Measurements from ENCODE around the gene KIAA1671. TPM values are rescaled to one million over a fixed set of nuclear protein-coding genes. Genes with fewer than 3 reads are reported as not detected.
"Not testable (repeated sequence)": the region's sequence is repeated elsewhere in the genome, so short reads cannot be mapped to it uniquely, and the experiment has no call there.

The KIAA1671 gene
- total RNA-seq, 4 donors from 2014 or later: 14.2 to 34.2 (median 22.6) TPM

DNA sequence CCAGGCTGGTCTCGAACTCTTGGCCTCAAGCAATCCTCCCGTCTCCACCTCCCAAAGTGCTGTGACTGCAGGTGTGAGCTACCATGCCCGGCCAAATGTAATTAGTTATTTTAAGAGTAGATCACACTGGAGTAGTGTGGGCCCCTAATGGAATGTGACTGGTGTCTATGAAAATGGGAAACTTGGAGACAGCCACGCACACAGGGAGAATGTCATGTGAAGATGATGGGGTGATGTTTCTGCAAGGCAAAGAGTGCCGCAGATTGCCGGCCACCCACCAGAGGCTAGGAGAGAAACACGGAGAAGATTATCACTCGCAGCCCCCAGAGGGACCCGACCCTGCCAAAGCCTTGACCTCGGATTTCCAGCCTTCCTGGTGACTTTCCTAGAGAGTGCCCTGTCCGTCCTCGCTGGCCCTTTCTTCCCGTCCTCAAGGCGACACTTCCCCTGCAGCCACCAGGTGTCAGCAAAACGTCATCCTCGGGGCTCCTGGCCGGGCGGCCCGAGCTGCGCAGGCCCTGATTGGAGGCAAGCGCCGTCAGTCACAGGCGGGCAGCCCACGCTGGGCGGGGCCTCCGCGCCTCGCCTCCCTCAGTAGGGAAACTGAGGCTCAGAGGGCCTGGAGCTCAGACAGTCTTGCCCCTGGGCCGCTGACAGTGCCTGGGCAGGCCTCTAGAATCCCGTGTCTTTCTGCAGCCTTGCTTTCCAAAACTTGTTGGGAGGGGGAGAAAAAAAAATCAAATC lies 283.2 kb downstream of the KIAA1671 start:
- TF ChIP-seq POLR2A (IDR thresholded peaks at IDR 0.05; ENCODE audit: low read depth): no peak
- TF ChIP-seq EP300 (IDR thresholded peaks at IDR 0.05): no peak
- TF ChIP-seq, protein P1, sequence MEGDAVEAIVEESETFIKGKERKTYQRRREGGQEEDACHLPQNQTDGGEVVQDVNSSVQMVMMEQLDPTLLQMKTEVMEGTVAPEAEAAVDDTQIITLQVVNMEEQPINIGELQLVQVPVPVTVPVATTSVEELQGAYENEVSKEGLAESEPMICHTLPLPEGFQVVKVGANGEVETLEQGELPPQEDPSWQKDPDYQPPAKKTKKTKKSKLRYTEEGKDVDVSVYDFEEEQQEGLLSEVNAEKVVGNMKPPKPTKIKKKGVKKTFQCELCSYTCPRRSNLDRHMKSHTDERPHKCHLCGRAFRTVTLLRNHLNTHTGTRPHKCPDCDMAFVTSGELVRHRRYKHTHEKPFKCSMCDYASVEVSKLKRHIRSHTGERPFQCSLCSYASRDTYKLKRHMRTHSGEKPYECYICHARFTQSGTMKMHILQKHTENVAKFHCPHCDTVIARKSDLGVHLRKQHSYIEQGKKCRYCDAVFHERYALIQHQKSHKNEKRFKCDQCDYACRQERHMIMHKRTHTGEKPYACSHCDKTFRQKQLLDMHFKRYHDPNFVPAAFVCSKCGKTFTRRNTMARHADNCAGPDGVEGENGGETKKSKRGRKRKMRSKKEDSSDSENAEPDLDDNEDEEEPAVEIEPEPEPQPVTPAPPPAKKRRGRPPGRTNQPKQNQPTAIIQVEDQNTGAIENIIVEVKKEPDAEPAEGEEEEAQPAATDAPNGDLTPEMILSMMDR (IDR thresholded peaks at IDR 0.05): peak; percentile 30 to 50 (median 35)
- TF ChIP-seq POLR2AphosphoS5 (IDR thresholded peaks at IDR 0.05): no peak
- no peaks in the 10 kb centered on the region for H3K9me3 ChIP-seq
- no peak overlapping the region for H3K27ac ChIP-seq (replicated peaks in 1 of 4)
- peaks cover 0 to 7% (median 6%) of the 10 kb centered on the region in 4 donors for H3K4me1 ChIP-seq
- H3K4me3 ChIP-seq: peak overlapping the region in 1 of 4 donors; percentile 14
- intact Hi-C loops (cut with DNase I): no loop called here
- 23% methylated on average over 14 of the region's 30 CpGs for WGBS
- H3K36me3 ChIP-seq: no peaks in the 10 kb centered on the region
- peaks cover 0 to 61% (median 3%) of the 10 kb centered on the region in 4 donors for H3K27me3 ChIP-seq
- DNase-seq (ENCODE audit: extremely low spot score): no peak

DNA sequence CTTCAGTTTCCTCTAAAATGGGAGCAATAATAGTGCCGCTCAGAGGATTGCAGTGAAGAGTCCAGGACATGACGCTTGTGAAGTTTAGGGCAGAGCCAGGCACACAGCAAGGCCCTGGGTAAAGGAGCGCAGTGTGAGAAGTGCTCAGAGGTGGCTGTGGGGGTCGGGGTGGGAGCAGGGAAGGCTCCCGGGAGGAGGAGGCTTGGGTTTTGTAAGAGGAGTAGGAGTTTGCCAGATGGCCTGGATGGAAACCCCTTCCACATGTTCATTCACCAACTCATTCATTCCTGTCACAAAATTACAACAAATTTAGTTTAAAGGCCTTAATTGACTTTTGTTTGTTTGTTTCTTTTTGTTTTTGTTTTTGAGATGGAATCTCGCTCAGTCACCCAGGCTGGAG lies 283.9 kb downstream of the KIAA1671 start:
- TF ChIP-seq, protein P1 (IDR thresholded peaks at IDR 0.05): no peak
- no peak for TF ChIP-seq POLR2AphosphoS5 (IDR thresholded peaks at IDR 0.05)
- no peak for TF ChIP-seq POLR2A (IDR thresholded peaks at IDR 0.05; ENCODE audit: low read depth)
- no peak for TF ChIP-seq EP300 (IDR thresholded peaks at IDR 0.05)
- intact Hi-C loops (cut with DNase I): no loop called here
- Histone ChIP-seq H3K27me3 (peaks cover 0 to 64% (median 3%) of the 10 kb centered on the region in 4 donors), H3K27ac (replicated peaks in 1 of 4) (no peak overlapping the region), H3K4me1 (peaks cover 0 to 7% (median 6%) of the 10 kb centered on the region in 4 donors), H3K9me3 (no peaks in the 10 kb centered on the region), H3K4me3 (no peak overlapping the region), H3K36me3 (no peaks in the 10 kb centered on the region)
- no peak for DNase-seq (ENCODE audit: extremely low spot score)
- WGBS: 89% methylated on average over 6 of the region's 6 CpGs

DNA sequence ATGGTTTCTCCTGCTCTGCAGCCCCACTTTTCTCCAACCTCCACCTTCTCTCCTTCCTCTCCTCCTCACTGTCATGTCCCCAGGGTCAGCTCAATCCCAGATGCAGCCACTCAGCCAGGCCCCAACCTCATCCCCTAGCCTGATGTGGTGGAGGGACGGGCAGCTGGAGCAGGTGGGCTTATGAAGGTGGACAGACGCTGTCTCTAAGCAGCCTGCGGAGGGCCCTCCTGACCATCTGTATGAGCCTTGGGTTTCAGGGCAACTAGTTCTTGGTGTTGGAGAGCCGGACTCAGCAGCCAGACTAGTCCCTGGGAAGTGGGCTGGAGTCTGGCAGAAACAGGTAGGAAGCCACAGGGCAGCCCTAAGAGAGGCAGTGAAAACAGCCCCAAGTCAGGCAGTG lies 285.0 kb downstream of the KIAA1671 start:
- H3K27me3 ChIP-seq: peaks cover 0 to 68% (median 3%) of the 10 kb centered on the region in 4 donors
- no peak for TF ChIP-seq POLR2A (IDR thresholded peaks at IDR 0.05; ENCODE audit: low read depth)
- no peak for TF ChIP-seq POLR2AphosphoS5 (IDR thresholded peaks at IDR 0.05)
- no peak for TF ChIP-seq EP300 (IDR thresholded peaks at IDR 0.05)
- TF ChIP-seq, protein P1 (IDR thresholded peaks at IDR 0.05): no peak
- no peak for DNase-seq (ENCODE audit: extremely low spot score)
- no peak overlapping the region for H3K27ac ChIP-seq (replicated peaks in 1 of 4)
- no peak overlapping the region for H3K4me3 ChIP-seq
- H3K9me3 ChIP-seq: no peaks in the 10 kb centered on the region
- intact Hi-C loops (cut with DNase I): no loop called here
- no peaks in the 10 kb centered on the region for H3K36me3 ChIP-seq
- peaks cover 0 to 7% (median 6%) of the 10 kb centered on the region in 4 donors for H3K4me1 ChIP-seq
- 85% methylated on average over 4 of the region's 4 CpGs for WGBS

DNA sequence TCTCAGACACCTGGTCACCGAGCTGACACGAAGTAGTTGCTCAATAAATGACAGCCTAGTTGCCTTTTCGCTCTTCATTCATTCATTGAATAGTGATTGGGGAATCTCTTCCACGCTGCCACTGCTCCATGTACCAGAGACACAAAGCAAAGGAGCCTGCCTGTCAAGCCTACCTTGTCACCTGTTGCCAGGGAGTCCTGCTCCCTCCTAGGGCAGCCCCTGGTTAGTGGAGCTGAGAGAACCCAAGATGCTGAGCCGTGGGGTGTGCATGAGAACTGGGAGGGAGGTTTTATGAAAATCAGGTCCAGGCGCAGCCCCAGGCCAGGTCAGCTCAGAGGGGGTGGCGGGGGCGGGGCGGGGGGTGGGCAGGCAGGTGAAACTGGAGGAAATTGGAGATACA lies 285.5 kb downstream of the KIAA1671 start:
- H3K4me1 ChIP-seq; H3K27ac ChIP-seq (replicated peaks in 1 of 4); H3K36me3 ChIP-seq; DNase-seq (ENCODE audit: extremely low spot score); H3K4me3 ChIP-seq; intact Hi-C loops (cut with DNase I); H3K9me3 ChIP-seq: not testable (repeated sequence)
- peaks cover 0 to 64% (median 3%) of the 10 kb centered on the region in 4 donors for H3K27me3 ChIP-seq
- 77% methylated on average over 8 of the region's 9 CpGs for WGBS

Small RNA genes lying within 50 kb of the gene (small RNA-seq; reads per million reads assigned to genes)
- 0 reads per million in 3 donors for gene Z99916.2

Other genes starting within 250 kb of the KIAA1671 start
- not detected for gene PIWIL3, start 178.0 kb upstream of the KIAA1671 start, total RNA-seq
- gene SGSM1, start 146.5 kb upstream of the KIAA1671 start, total RNA-seq: 1 to 10 TPM; 1.2 to 2.2 (median 1.6) TPM
- gene LHFPL7, start 6.0 kb upstream of the KIAA1671 start, total RNA-seq: not detected
- not detected for gene CRYBB3, start 247.1 kb downstream of the KIAA1671 start, total RNA-seq

Measured in esophagus muscularis mucosa (tissue), 4 donors.